Activated CD4-positive, alpha-beta T cell treated with anti-CD3 and anti-CD28 coated beads, Interleukin-2, Interleukin-6, amounts not matched to agents 100 ng/mL and 50 ng/mL, durations not matched to agents 16 hours and 8 hours (primary cell): ENCODE results near the gene DDA1.
"Not testable (repeated sequence)": the region's sequence is repeated elsewhere in the genome, so short reads cannot be mapped to it uniquely, and the experiment has no call there.

ENCODE experiments used
- DNase-seq: peaks from one replicate; pipeline ENCODE4 v3.0.0-alpha.2; 2020

Gene DDA1

GRCh38 chr19:17289489-17289888 is 19.9 kb upstream of the DDA1 start:
- DNase-seq, result peak; percentile 72

- DNase-seq, result peak; percentile 88
These were observed 16.9 kb upstream of the DDA1 start for GRCh38 chr19:17292301-17293074.

- no peak for DNase-seq
These were observed 15.8 kb upstream of the DDA1 start for GRCh38 chr19:17293605-17294004.

- peak; percentile 76 for DNase-seq
These were observed 15.1 kb upstream of the DDA1 start for GRCh38 chr19:17294051-17294891.

- DNase-seq, result not testable (repeated sequence)
These were observed 13.8 kb upstream of the DDA1 start for GRCh38 chr19:17295551-17295950.

- DNase-seq, result peak; percentile 35
These were observed 13.1 kb upstream of the DDA1 start for GRCh38 chr19:17296273-17296672.

GRCh38 chr19:17296976-17297375 is 12.4 kb upstream of the DDA1 start:
- DNase-seq, result no peak

- no peak for DNase-seq
These were observed 8.3 kb upstream of the DDA1 start for GRCh38 chr19:17300992-17301619.

GRCh38 chr19:17302391-17303166 is 6.8 kb upstream of the DDA1 start:
- no peak for DNase-seq

GRCh38 chr19:17303167-17303939 is 6.0 kb upstream of the DDA1 start, which contains the start of gene ABHD8:
Gene ABHD8, minus strand, starts transcription at chr19:17303425. Its CDS starts 1,809 bp downstream, at chr19:17301616.
- DNase-seq, result peak; percentile 96

- no peak for DNase-seq
These were observed 5.5 kb upstream of the DDA1 start for GRCh38 chr19:17303940-17304267.

- no peak for DNase-seq
These were observed 4.8 kb upstream of the DDA1 start for GRCh38 chr19:17304386-17305215.

GRCh38 chr19:17305216-17305516 is 4.2 kb upstream of the DDA1 start:
- no peak for DNase-seq

GRCh38 chr19:17305517-17306284 is 3.7 kb upstream of the DDA1 start, which contains the start of gene MRPL34:
Gene MRPL34, plus strand, starts transcription at chr19:17305872. Its CDS starts 21 bp downstream, at chr19:17305893.
- DNase-seq, result peak; percentile 99

GRCh38 chr19:17306285-17306714 is 3.1 kb upstream of the DDA1 start:
- no peak for DNase-seq

GRCh38 chr19:17307876-17308377 is 1.4 kb upstream of the DDA1 start:
- DNase-seq, result no peak

- no peak for DNase-seq
These were observed 650 bp downstream of the DDA1 start for GRCh38 chr19:17309965-17310461.

GRCh38 chr19:17311455-17312188 is 2.3 kb downstream of the DDA1 start:
- no peak for DNase-seq
